H9 (cell line): ENCODE data around the gene CDH13. TPM values are rescaled to one million over a fixed set of nuclear protein-coding genes. Genes with fewer than 3 reads are reported as not detected.
A peak's percentile ranks its signal among the peaks of the same experiment; 100 is the strongest.

ENCODE experiments used
- DNase-seq: peaks from one replicate; pipeline ENCODE4 v3.0.0-alpha.2; 2017
- H2AFZ ChIP-seq: one replicate; pipeline ENCODE4 v1.6.1; 2013; ENCODE audit warnings: mild to moderate bottlenecking, low read length, control low read depth, moderate library complexity
- H2AK5ac ChIP-seq: 2 replicates; pipeline ENCODE4 v1.6.1; 2013; ENCODE audit warnings: low read length, control low read depth, mixed read lengths; ENCODE audit not compliant: insufficient read length
- H2BK120ac ChIP-seq: one replicate; pipeline ENCODE4 v1.6.1; 2013; ENCODE audit warnings: low read depth, mild to moderate bottlenecking, low read length, control low read depth, inconsistent platforms; ENCODE audit not compliant: poor library complexity, severe bottlenecking
- H2BK12ac ChIP-seq: 2 replicates; pipeline ENCODE4 v1.6.1; 2013; ENCODE audit warnings: low read length, control low read depth, mixed read lengths, low read depth; ENCODE audit not compliant: insufficient read length
- H2BK15ac ChIP-seq: 2 replicates; pipeline ENCODE4 v1.6.1; 2013; ENCODE audit warnings: low read depth, low read length, control low read depth
- H2BK20ac ChIP-seq: one replicate; pipeline ENCODE4 v1.6.1; 2013; ENCODE audit warnings: low read depth, mild to moderate bottlenecking, low read length, control low read depth, inconsistent platforms; ENCODE audit not compliant: poor library complexity, severe bottlenecking
- H2BK5ac ChIP-seq: 2 replicates; pipeline ENCODE4 v1.6.1; 2013; ENCODE audit warnings: low read length, control low read depth, mixed read lengths; ENCODE audit not compliant: insufficient read length
- H3K14ac ChIP-seq: 2 replicates; pipeline ENCODE4 v1.6.1; 2013; ENCODE audit warnings: low read length, control low read depth; ENCODE audit not compliant: insufficient read depth
- H3K18ac ChIP-seq: 2 replicates; pipeline ENCODE4 v1.6.1; 2013; ENCODE audit warnings: low read depth, mild to moderate bottlenecking, mixed read lengths, low read length, control low read depth; ENCODE audit not compliant: insufficient read length
- H3K23ac ChIP-seq: 2 replicates; pipeline ENCODE4 v1.6.1; 2013; ENCODE audit warnings: low read length, control low read depth, mixed read lengths, low read depth; ENCODE audit not compliant: insufficient read length
- H3K23me2 ChIP-seq: 2 replicates; pipeline ENCODE4 v1.6.1; 2013; ENCODE audit warnings: low read depth, mild to moderate bottlenecking, mixed read lengths, low read length, control low read depth; ENCODE audit not compliant: insufficient read length, poor library complexity, severe bottlenecking
- H3K27ac ChIP-seq: 2 replicates; pipeline ENCODE4 v1.5.1; 2013; ENCODE audit warnings: low read length, control low read depth, mixed read lengths, low read depth; ENCODE audit not compliant: insufficient read length
- H3K27me3 ChIP-seq: 2 replicates; pipeline ENCODE4 v1.6.1; 2013; ENCODE audit warnings: low read length, control low read depth, inconsistent platforms; ENCODE audit not compliant: insufficient read depth
- H3K4ac ChIP-seq: 2 replicates; pipeline ENCODE4 v1.6.1; 2013; ENCODE audit warnings: low read depth, mild to moderate bottlenecking, control low read depth, inconsistent platforms, low read length, moderate library complexity
- H3K4me1 ChIP-seq: 2 replicates; pipeline ENCODE4 v1.6.1; 2013; ENCODE audit warnings: low read length, control low read depth, inconsistent platforms; ENCODE audit not compliant: insufficient read depth
- H3K4me2 ChIP-seq: 2 replicates; pipeline ENCODE4 v1.6.1; 2013; ENCODE audit warnings: low read length, control low read depth, mixed read lengths; ENCODE audit not compliant: insufficient read length, insufficient read depth
- H3K56ac ChIP-seq: 2 replicates; pipeline ENCODE4 v1.6.1; 2013; ENCODE audit warnings: low read depth, mild to moderate bottlenecking, mixed read lengths, low read length, control low read depth; ENCODE audit not compliant: insufficient read length
- H3K79me1 ChIP-seq: 2 replicates; pipeline ENCODE4 v1.6.1; 2013; ENCODE audit warnings: low read depth, mild to moderate bottlenecking, moderate library complexity, low read length, control low read depth, inconsistent platforms; ENCODE audit not compliant: insufficient read depth, poor library complexity, severe bottlenecking
- H3K79me2 ChIP-seq: 2 replicates; pipeline ENCODE4 v1.6.1; 2013; ENCODE audit warnings: low read length, control low read depth, inconsistent platforms; ENCODE audit not compliant: insufficient read depth
- H3K9ac ChIP-seq: 2 replicates; pipeline ENCODE4 v1.6.1; 2013; ENCODE audit warnings: low read length, control low read depth, mixed read lengths; ENCODE audit not compliant: insufficient read length; ENCODE audit errors: extremely low read depth
- H3K9me3 ChIP-seq: one replicate; pipeline ENCODE4 v1.6.1; 2013; ENCODE audit warnings: low read depth, low read length, inconsistent platforms; ENCODE audit not compliant: control insufficient read depth
- H3T11ph ChIP-seq: one replicate; pipeline ENCODE4 v1.6.1; 2013; ENCODE audit warnings: mild to moderate bottlenecking, low read length, control low read depth, inconsistent platforms
- H4K20me1 ChIP-seq: one replicate; pipeline ENCODE4 v1.6.1; 2013; ENCODE audit not compliant: control insufficient read depth, insufficient read length, insufficient read depth
- H4K5ac ChIP-seq: 2 replicates; pipeline ENCODE4 v1.6.1; 2013; ENCODE audit warnings: low read depth, mild to moderate bottlenecking, mixed read lengths, low read length, control low read depth; ENCODE audit not compliant: insufficient read length
- H4K8ac ChIP-seq: replicated peaks from 2 replicates; pipeline ENCODE4 v1.6.1; 2013; ENCODE audit warnings: low read length, control low read depth, mixed read lengths, low read depth; ENCODE audit not compliant: insufficient read length
- H4K91ac ChIP-seq: 2 replicates; pipeline ENCODE4 v1.6.1; 2013; ENCODE audit warnings: low read depth, mild to moderate bottlenecking, moderate library complexity, mixed read lengths, low read length, control low read depth; ENCODE audit not compliant: insufficient read length
- H3K27ac Mint-ChIP-seq, 3 experiments: 2 replicates in 2 of 3; 3 replicates in 1 of 3; pipeline ENCODE4 v1.8.0; 2020 to 2021; ENCODE audit warnings: mixed read lengths in 3 of 3, mild to moderate bottlenecking in 1 of 3, moderate library complexity in 1 of 3
- H3K27me3 Mint-ChIP-seq: 2 replicates; pipeline ENCODE4 v1.8.0; 2021; ENCODE audit warnings: low read depth, mild to moderate bottlenecking, moderate library complexity, mixed read lengths
- H3K36me3 Mint-ChIP-seq, 3 experiments: 2 replicates in 2 of 3; 3 replicates in 1 of 3; pipeline ENCODE4 v1.8.0; 2020 to 2021; ENCODE audit warnings: low read depth in 3 of 3, mixed read lengths in 3 of 3; ENCODE audit not compliant: insufficient read depth in 1 of 3
- H3K4me1 Mint-ChIP-seq, 2 experiments: 2 replicates each; pipeline ENCODE4 v1.8.0; 2020; ENCODE audit warnings: mixed read lengths in 2 of 2
- H3K4me3 Mint-ChIP-seq, 2 experiments: 2 replicates in 1 of 2; 3 replicates in 1 of 2; pipeline ENCODE4 v1.8.0; 2020 to 2021; ENCODE audit warnings: mild to moderate bottlenecking in 2 of 2, mixed read lengths in 2 of 2, moderate library complexity in 1 of 2
- H3K9me3 Mint-ChIP-seq, 2 experiments: 2 replicates in 1 of 2; 3 replicates in 1 of 2; pipeline ENCODE4 v1.8.0; 2020; ENCODE audit warnings: mild to moderate bottlenecking in 2 of 2, mixed read lengths in 2 of 2, moderate library complexity in 1 of 2
- WGBS: extraction: QIAGEN DNeasy Blood & Tissue Kit; methylation state at CpG from one replicate; pipeline ENCODE4 v1.1.7; 2013; ENCODE audit warnings: missing lambda C conversion rate, low lambda C conversion rate, mixed read lengths; ENCODE audit not compliant: insufficient read length; ENCODE audit errors: extremely low coverage; 5-methylcytosine and 5-hydroxymethylcytosine counted together
- total RNA-seq: library from RNA; stranded (reverse); gene quantifications from 2 replicates; pipeline ENCODE4 v1.2.1, GENCODE V29; 2021
- TF ChIP-seq, protein P1 (sequence below): fragments of 200-600 bp; sonication (generic); conservative IDR thresholded peaks from 3 replicates; pipeline ENCODE4 v1.8.0; 2021; ENCODE audit warnings: antibody characterized with exemption, mild to moderate bottlenecking

CDH13 gene
- total RNA-seq, 1 experiment from 2014 or later = 1.5 TPM

DNA sequence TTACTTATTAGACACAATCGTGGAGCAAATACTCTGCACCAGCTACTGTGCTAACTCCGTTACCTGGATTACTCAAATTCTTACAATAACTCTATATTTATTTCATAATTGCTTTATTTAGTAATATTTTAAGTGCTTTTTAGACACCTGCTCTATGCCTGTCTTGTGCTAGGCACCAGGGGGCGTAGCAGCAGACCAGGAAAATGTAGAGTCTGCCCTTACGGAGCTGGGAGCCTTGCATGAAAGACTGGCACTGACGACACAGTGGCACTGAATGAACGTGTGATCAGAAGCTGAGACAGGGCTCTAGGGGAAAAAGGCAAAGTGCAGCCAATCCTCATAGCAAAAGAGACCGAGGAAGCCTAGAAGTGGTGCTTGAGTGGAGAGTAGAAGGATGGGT is 486.5 kb downstream of the CDH13 start:
- Histone ChIP-seq H3K79me2 (no peaks in the 10 kb centered on the region), H2BK12ac (no peak overlapping the region), H4K8ac (no peak overlapping the region), H2BK120ac (no peak overlapping the region), H3T11ph (no peak overlapping the region), H3K14ac (no peak overlapping the region), H3K23me2 (no peaks in the 10 kb centered on the region), H3K4me1 (peaks cover 11% of the 10 kb centered on the region; the same call in 1 of the 2 replicates), H3K79me1 (no peaks in the 10 kb centered on the region), H3K27me3 (no peaks in the 10 kb centered on the region), H2AFZ (no peak overlapping the region), H4K91ac (no peak overlapping the region), H3K56ac (no peak overlapping the region), H3K9ac (no peak overlapping the region), H2BK20ac (no peak overlapping the region), H4K20me1 (no peaks in the 10 kb centered on the region), H2BK15ac (no peak overlapping the region), H3K9me3 (no peaks in the 10 kb centered on the region), H3K23ac (no peak overlapping the region), H3K27ac (no peak overlapping the region), H3K4ac (no peak overlapping the region), H2AK5ac (no peak overlapping the region), H2BK5ac (no peak overlapping the region), H4K5ac (no peak overlapping the region), H3K18ac (no peak overlapping the region), H3K4me2 (no peak overlapping the region)
- H3K9me3 Mint-ChIP-seq = no peaks in the 10 kb centered on the region
- DNase-seq = peak; percentile 71
- TF ChIP-seq, protein P1, sequence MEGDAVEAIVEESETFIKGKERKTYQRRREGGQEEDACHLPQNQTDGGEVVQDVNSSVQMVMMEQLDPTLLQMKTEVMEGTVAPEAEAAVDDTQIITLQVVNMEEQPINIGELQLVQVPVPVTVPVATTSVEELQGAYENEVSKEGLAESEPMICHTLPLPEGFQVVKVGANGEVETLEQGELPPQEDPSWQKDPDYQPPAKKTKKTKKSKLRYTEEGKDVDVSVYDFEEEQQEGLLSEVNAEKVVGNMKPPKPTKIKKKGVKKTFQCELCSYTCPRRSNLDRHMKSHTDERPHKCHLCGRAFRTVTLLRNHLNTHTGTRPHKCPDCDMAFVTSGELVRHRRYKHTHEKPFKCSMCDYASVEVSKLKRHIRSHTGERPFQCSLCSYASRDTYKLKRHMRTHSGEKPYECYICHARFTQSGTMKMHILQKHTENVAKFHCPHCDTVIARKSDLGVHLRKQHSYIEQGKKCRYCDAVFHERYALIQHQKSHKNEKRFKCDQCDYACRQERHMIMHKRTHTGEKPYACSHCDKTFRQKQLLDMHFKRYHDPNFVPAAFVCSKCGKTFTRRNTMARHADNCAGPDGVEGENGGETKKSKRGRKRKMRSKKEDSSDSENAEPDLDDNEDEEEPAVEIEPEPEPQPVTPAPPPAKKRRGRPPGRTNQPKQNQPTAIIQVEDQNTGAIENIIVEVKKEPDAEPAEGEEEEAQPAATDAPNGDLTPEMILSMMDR = peak; percentile 89
- H3K4me3 Mint-ChIP-seq = no peak overlapping the region
- peaks cover 35 to 36% of the 10 kb centered on the region in 2 experiments for H3K4me1 Mint-ChIP-seq
- H3K27me3 Mint-ChIP-seq = peaks cover 2% of the 10 kb centered on the region
- peak overlapping the region in 1 of 3 experiments; percentile 49; a peak in 1 of 7 replicates for H3K27ac Mint-ChIP-seq
- no peaks in the 10 kb centered on the region for H3K36me3 Mint-ChIP-seq
- WGBS = no CpG with 5 or more reads among the region's 7 CpGs
